Stimulated activated CD8-positive, alpha-beta memory T cell treated with anti-CD3 and anti-CD28 coated beads, Interleukin-7, amount 100 ng/mL, for 1 hour (primary cell): ENCODE results near the gene C1QTNF8.
A peak's percentile ranks its signal among the peaks of the same experiment; 100 is the strongest.

ENCODE experiments used
- DNase-seq, 2 donors: peaks; one replicate each; pipeline ENCODE4 v3.0.0-alpha.2; 2020; ENCODE audit warnings: low read depth in 2 of 2

Gene C1QTNF8

DNA sequence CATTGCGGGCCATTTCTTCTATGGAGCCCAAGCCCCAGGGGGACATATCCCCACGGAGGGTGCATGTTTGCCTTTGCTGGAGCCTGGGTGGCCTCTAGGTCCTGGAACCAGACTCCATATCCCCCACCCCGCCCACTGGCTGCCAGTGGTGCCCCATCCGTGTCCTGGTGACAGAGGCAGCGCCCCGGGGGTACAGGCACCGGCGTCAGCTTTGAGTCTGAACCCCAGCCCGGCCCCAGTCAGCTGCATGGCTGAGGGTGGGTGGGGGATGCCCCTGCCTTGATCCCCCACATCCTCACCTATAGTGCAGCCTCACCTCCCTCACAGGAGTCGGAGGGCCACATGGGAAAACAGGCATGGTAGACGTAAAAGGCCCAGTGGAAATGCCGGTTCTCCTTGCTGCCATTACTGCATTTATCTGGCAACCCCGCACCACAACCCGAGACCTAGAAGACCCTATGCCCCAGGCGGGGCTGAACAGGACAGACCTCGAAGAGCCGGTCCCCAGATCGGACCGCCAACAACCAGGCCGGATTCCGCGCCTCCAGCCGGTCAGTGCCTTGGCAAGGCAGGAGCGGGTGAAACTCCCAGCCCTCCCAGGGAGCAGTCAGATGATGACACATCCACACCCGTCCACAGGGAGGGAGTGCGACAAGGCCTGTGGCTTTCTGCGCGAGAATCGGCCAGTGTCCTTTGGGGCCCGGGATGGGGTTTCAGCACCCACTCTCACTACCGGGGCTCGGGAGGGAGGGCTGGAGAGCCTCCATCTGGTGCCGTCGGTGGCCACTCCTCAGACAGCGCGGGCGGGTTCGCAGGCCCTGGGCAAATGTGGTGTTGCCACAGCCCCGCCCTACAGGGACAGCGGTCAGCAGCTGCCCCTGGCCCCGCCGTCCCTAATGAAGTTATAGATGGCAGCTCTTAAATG lies 35.4 kb downstream of the C1QTNF8 start:
- DNase-seq = no peak

DNA sequence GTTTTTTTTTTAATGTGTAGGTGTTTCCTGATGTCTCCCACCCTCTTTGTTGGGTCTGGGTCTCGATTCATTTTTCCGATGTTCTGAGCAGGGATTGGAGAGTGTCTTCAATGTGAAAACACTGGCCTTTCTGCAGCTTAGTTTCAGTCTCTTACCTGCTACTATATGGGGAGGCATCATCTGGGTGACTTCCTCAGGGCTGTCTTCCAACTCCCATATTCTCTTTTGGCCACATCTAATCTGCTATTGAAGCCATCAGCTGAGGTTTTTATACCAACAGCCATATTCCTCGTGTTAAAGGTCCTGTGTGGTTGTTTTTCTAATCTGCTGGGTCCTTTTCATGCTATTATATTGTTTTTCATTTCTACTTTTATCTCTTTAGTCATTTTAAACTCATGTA lies 36.7 kb downstream of the C1QTNF8 start:
- DNase-seq = no peak

DNA sequence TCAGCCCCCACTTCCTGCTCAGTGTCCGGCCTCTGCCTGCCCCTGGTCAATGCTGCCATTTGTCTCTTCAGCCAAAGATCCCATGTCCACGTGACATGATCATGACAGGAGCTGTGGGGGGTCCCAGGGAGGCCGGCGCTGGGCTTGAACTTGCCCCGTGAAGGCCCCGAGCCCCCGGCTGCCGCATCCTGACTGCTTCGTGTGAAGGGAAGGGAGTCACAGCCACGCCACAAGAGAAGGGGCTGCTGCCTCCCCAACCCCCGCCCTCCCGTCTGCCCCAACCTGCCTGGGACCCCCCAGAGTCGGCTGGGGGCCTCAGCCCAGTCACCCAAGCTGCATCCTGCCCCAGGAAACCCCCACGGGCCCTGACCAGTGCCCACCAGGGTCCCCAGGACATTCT lies 37.8 kb downstream of the C1QTNF8 start:
- DNase-seq = no peak

DNA sequence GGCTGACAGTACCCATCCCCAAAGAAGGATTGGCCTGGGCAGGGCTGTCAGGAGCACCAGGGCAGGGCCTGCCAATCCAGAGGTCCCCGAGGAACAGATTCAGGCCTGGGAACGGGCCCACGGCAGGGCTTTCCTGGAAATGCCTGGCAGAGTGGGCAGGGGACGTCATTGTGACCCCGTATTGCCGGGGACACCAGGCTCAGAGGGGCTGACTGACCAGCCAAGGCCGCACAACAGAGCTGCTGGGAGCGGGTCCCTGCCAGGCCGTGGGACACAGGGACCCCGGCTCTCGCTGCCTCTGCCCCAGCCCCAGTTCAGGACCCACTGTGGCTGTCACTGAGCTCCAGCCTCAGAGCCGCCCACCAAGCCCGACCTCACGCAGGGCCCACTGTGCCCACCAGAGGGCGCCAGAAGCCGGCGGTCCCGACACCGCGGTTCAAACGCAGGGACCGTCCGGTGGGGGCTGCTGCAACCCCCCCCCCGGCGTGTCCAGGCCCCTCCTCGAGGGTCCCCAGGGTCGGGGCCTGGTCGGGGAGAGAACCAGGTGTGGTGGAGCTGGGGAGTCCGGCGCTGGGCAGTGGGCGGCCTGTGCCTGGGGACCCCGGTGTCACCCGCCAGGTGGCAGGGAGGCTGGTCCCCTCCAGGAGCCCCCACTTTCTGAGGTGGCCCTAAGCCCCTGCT lies 38.7 kb downstream of the C1QTNF8 start:
- peak; percentile 25 to 52 for DNase-seq

DNA sequence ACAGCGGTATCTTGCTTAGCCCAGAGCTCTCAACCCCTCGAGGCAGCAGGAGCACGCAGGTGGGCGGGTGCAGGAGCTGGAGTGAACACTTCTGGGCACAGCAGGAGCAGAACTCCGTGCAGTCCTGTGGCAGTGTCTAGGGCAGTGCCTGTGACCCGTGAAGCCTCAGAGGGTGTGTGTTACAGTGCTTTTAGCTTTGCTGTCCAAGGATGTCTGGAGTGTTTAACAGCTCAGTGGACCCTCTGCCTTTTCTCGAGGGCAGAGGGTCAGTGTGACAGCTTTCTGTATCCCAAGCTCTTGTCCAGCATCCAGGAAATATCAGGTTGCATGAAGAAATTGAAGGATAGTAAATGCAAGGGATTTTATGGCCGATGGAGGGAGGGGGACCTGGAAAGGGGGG lies 39.8 kb downstream of the C1QTNF8 start:
- no peak for DNase-seq

DNA sequence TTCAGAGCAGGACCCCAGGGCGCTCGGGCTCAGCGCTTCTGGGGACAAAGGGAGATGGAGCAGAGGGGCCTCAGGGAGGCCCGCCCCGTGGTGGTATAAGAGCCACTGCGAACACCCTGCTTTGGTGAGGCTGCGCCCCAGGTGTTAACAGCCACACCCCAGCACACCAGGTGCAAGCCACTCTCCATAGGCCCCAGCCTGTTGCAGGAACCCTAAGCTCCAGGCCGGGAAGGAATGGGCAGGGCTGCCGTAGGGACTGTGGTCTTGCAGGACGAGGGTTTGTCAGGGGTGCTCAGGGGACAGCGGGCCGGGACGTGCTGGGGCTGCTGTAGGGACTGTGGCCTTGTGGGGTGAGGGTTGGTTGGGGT lies 40.5 kb downstream of the C1QTNF8 start:
- DNase-seq = no peak

DNA sequence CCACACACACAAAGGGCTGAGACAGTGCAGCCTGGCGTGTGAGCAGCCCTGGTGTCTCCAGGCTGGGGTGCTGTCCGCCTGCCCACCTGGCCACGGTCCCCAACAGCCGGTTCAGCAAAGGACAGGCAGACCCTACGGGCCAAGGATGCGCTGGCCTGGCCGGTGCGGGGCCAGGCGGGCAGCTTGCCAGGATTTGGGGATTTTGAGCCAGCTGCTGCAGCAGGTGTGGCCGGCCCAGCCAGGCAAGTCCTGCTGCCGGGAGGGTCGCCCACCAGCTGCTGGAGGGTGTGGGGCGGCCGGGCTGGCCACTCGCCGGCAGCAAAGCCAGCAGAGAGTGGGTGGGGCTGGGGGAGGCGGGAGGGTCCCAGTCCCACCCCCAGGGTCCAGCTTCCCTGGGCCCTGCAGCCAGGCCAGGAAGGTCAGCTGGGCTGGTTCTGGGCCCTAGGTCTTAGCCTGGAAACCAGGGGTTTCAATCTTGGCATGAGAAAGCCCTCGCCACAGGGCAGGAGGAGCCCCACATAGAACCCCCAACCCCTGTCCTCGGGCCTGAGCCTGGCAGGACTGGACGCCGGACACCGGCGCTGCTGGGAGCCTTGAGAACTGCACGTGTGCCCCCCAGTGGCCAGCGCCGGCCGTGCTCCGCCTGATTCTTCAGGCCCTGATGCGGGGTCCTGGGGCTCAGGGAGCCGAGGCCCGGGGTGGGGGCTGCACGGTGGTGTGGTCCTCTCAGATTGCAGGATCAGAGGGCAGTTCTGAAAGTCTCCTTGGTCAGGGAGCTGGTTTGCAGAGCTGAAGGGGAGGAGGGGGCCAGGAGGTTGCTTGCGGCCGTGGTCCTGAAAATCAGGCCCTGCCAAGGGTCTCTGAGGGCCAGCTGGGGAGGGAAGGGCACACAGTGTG lies 41.1 kb downstream of the C1QTNF8 start:
- peak in 1 of 2 donors; percentile 15 for DNase-seq

DNA sequence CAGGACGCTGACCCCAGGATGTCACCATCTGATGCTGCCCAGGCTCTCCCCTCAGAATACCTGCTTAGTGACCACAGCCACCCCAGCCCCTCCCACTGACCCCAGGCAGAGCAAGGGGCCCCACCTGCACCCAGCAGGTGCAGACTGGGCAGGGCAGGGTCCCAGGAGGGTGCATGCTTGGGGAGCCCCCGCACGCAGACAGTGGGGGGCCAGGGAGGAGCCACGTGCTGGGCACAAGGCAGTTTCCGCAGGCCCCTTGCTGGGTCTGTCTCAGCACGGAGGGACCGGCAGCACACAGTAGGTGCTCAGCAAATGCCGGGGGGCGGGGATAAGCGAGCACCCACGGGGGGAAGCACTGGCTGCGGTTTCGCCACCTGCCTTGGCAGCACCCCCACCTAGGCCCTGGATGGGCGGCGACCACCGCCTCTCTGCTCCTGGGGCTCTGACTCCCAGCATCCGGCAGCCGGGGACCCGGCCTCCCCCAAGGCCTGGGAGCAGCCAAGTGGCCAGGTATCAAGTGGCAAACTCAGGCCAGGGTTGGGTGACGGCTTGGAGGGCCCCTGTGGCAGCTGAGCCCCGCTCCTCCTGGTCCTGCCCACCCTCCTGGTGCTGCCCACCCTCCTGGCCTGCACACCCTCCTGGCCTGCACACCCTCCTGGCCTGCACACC lies 42.2 kb downstream of the C1QTNF8 start:
- DNase-seq = no peak

DNA sequence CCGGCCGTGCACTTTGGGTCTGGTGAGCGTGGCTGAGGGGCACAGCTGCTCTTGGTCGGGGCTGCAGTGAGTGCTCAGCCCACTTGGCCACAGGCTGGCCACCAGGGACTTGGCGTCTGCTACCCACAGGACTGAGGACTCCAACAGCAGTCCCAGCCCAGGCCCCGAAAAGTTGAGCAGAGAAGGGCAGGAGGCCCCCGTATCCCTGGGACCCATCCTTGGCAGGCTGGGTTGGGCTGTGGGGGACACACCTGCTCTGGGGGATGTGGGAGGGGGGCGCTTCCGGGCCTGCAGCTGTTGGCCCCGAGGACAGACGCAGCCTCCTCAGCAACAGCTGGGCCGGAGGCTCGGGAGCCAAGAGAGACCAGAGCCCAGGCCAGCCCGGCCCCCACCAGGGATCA lies 42.9 kb downstream of the C1QTNF8 start:
- DNase-seq = no peak

DNA sequence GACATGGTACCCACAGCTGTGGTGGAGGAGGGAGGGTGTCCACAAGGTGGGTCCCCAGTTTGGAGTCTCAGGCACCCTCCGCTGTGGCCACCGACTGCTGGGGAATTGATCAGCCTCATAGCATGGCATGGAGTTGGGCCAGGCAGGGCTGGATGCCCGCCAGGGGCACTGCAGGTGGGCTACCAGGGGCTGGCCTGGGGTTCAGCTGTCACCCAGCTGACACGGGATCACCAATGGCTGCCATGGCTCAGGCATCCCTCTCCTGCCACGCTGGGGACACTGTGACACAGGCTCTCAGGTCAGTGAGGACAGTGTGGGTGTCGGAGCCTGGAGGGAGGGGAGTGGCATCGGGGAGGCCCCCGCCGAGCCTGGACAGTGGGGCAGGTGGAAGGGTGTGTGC lies 43.3 kb downstream of the C1QTNF8 start:
- DNase-seq = no peak

DNA sequence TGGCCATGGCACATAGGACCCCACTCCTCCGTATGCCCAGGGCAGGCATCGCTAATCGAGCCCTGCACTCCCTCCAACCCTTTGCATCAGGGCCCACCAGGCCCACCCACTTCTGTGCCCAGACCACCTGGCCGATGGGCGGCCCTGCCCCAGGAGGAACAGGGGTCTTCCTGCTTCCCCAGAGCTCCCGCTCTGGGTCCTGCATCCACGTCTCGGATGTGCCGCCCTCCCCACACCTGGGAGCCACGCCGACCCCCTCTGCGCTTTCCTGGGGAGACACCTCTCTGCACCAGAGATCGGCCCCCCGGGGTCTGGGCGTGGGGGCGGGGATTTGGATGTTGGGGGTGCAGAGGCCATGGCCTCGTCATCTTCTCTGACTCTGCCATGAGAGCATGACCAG lies 44.6 kb downstream of the C1QTNF8 start:
- DNase-seq = no peak

DNA sequence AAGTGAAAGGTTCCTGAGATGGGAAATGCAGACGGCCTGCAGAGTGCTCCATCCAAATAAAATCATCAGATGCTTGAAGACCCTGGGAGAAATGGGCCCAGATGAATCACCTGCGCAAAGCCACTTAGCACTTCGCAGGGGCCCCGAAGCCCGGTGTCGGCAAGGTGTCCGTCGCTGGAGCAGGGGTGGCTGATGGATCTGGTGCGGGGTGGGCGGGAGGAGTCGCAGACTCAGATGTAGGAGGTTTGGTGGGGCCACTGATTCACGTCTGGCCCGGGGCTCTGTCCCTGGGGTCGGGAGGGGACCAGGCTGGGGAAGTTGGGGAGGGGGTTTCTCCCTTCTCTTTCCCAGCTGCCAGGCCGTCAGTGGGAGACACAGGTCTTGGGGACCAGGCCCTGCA lies 45.1 kb downstream of the C1QTNF8 start:
- no peak for DNase-seq

DNA sequence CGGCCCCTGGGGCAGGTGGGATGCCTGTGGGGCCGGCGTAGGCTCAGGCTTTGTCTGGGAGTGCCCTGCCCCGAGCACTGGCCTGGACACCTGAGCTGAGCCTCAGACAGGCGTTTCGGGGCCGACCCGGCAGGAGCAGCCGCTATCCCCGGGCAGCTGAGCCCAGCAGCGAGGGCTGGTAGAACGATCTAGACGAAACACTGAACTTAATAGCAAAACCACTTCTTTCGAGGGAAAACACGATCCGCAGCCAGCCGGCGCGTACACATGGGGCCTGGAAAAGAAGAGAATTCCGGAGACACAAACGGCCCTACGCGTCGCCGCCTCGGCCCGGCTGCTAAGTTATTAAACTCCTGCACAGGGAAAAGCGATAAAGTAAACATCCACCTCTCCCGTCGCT lies 45.5 kb downstream of the C1QTNF8 start:
- no peak for DNase-seq

DNA sequence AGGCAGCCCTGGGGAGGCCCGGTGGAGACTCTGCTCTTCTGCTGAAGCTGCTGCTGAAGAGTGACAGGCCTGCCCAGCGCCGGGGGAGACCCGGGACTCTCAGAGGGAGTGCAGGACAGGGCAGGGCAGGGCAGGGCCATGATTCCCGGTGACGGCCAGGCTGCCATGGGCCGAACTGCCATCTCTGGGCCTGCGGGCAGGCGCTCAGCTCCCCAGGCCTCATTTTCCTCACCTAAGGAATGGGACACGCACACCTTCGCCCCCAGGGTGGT lies 46.1 kb downstream of the C1QTNF8 start:
- no peak for DNase-seq

DNA sequence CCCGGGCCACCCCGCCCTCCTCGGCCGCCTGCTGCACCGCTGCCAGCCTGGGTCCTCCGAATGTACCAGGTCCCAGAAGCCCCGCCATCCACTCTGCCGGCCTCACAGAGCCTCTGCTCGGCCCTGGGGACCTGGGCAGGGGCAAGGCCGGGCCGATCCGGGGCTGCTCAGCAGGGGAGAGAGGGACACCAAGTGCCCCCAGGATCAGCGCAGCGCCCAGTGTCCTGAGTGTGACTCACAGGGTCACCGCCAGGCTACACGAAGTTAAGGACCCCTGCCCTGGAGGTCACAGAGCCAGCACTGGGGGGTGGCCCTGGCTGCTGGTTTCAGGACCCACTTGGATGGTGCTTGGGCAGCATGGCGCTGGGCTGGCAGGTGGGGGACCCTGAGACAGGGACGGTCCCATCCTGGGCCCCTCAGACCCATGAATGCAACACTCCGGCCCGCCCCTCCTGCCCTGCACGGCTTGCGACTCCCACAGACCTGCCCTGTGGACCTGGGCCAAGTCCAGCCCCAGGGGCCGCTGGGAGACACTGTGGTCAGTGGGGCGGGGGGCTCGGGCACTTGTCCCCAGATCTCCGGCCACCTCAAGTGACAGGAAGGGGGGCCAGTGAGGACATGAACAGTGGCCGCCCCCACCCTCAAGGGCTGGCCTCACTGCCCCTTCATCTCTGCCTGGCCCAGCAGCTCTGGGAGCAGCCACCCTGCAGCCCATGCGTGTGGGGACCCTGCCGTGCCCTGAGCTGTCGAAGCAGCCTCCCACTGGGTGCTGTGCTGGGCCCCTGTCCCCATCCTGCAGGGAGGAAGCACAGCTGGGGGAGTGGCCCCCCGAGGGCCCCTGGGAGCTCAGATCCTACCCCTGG lies 46.7 kb downstream of the C1QTNF8 start:
- DNase-seq = no peak

DNA sequence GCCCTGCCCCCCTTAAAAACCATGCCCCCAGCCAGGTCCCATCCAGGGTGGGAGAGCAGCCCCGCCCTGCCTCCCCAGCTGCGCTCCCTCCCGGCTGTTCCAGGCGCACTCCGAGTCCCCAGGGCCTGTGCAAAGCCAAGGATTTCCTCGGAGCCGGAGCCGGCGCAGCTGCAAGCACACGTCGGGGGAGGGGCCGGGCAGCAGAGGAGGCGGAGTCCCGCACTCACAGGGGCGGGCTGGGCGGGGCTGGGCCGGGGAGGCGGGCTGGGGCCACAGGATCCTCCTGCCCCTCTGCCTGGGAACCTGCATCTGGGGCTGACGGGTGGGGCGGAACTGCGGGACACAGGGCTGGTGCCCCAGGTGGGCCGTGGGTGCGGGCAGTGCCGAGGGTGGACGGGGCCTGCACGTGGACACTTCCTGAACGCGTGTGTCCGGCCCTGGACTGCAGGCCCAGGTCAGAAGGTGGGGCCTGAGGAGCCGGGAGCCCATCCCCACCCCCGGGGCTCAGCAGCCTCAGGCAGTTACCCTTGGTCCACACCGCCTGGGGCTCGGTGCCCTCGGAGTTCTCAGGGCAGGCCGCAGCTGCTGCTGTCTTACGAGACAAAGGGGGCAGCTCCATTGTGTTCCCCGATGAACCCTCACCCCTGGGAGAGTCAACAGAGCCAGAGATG lies 47.5 kb downstream of the C1QTNF8 start:
- DNase-seq = no peak

DNA sequence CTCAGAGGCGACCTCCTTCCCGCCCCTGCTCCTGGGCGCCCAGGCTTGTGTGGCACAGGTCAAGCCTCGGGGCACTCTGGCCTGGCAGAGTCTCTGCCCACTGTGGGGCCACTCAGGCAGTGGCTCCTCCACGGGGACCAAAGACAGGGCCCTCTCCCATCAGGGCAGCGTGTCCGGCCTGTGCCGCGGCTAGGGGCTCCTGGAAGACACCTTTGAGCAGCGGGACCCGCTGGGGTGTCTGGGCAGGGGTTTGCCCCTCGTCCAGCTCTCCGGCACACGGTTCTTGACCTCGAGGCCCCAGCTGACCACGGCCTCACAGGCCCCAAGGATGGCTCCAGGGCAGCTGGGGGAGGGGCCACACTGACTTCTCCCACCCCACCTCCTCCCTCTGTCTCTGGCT lies 48.2 kb downstream of the C1QTNF8 start:
- DNase-seq = no peak

DNA sequence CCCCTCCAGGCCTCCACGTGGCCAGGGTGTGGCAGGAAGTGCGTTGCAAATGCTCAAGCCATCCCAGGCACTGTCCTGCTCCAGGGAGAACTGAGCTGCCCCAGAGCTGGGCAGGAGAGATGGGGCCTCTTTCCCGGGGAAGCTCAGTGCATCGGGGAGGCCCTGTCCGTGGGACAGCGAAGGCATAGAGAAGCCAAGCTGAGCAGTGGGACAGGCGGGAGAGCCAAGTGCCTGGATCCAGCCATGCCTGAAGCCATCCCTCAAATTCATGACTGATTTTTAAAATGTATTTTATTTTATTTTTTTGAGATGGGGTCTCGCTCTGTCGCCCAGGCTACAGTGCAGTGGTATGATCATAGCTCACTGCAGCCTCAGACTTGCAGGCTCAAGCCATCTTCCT lies 48.9 kb downstream of the C1QTNF8 start:
- no peak for DNase-seq

DNA sequence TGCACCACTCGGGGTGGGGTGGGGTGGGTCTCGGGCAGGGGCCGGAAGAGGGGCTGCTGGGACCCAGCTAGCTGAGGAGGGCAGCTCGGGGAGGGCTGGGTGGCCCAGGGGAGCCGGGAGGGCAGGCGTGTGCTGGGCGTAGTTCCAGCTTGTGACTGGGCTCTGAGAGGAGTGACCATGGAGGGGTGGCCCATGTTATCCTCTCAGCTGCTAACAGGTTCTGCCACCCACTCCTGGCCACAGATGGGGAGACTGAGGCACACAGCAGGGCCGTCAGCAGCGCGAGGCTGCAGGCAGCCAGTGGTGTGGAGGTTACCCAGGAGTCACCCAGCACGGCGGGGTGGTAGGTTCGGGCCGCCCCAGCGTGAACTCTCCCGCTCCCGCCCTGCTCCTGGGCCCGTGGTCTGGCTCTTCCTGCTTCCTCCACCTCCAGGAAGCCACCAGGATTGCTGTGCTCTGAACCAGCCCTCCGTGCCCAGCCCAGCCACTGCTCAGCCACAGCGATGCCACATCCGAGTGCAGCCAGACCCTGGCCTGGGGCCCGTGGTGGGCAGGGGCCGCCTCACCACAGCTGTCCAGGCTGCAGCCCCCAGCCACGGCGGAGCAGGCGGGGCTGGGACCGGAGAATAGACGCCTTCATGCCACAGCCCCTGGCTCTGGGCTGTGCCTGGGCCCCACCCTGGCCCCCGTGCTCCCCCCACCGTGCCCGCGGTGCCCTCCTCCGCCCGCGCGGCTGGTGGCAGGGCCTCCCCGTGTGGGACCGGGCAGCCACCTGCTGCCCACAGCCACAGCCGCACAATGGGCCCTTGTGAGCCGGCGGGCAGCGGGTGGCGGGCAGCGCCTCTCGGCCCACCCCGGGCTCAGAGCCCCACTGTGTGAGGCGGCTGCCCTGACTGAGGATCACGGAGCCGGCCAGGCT lies 49.8 kb downstream of the C1QTNF8 start:
- no peak for DNase-seq
